ENCODE results near the gene MYOM1. TPM values are rescaled to one million over a fixed set of nuclear protein-coding genes. Genes with fewer than 3 reads are reported as not detected.

The MYOM1 gene
- total RNA-seq, 1 donor from 2014 or later = 0.26 TPM

DNA sequence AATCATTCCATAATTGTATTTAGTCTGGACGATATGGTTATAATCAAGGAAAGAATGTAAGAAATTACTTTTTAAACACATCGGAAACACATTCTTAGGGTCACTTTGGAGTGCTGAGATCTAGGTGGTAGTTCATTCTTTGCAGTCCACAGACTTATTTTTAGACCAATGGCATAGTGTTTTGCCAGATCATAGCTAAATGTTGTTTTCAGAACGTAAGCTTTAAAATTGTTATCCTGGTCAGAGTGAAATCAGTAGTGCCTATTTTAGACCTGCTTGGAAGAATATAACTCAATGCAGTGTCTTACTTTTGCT lies 32.2 kb upstream of the MYOM1 start:
- no peak overlapping the region for H3K4me3 ChIP-seq (ENCODE audit: low read depth, low read length)

DNA sequence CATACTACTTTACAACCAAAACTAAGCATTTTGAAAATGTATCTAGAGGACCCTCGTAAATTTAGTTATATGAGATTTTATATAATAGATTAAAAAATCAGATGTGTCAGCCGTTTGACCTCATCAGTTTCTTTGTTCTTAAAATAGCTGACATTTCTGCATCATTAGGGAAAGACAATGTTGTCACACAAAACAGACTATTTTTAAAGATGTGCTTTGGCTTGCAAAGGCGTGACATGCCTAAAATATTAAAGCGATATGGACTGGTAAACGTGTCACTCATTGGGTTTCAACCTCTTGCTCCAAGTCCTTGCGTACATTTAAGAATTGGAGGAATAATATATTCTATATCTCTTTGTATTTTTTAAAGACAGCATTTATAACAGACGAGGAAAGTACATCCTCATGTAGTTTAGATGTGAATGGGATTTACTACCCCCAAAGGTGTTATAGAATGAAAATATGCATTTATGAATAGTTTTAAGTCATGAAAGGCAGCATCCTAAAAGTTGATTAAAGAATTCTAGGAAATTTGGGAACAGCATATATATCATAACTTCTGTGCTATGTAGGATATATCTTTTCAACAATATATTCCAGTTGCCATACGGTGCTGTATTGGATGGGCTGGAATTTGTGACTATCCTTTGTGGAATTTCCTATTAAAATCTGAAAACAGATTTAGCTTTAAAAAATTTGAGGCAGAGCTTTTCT lies 31.6 kb upstream of the MYOM1 start:
- FAIRE-seq (no peak), DNase-seq (ENCODE audit: low read depth) (no peak)
- TF ChIP-seq, protein P1, sequence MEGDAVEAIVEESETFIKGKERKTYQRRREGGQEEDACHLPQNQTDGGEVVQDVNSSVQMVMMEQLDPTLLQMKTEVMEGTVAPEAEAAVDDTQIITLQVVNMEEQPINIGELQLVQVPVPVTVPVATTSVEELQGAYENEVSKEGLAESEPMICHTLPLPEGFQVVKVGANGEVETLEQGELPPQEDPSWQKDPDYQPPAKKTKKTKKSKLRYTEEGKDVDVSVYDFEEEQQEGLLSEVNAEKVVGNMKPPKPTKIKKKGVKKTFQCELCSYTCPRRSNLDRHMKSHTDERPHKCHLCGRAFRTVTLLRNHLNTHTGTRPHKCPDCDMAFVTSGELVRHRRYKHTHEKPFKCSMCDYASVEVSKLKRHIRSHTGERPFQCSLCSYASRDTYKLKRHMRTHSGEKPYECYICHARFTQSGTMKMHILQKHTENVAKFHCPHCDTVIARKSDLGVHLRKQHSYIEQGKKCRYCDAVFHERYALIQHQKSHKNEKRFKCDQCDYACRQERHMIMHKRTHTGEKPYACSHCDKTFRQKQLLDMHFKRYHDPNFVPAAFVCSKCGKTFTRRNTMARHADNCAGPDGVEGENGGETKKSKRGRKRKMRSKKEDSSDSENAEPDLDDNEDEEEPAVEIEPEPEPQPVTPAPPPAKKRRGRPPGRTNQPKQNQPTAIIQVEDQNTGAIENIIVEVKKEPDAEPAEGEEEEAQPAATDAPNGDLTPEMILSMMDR (IDR thresholded peaks at IDR 0.05; ENCODE audit: insufficient read depth, low read length, severe bottlenecking) = no peak
- H3K36me3 ChIP-seq (ENCODE audit: control insufficient read depth, insufficient read depth, low read length) = peaks cover 10% of the 10 kb centered on the region
- no peak overlapping the region for H3K4me3 ChIP-seq (ENCODE audit: low read depth, low read length)
- no peaks in the 10 kb centered on the region for H3K27me3 ChIP-seq (ENCODE audit: control insufficient read depth, insufficient read depth, low read length)

More for the DNA sequence above, 32.2 kb upstream of the MYOM1 start:
- Histone ChIP-seq H3K27me3 (ENCODE audit: control insufficient read depth, insufficient read depth, low read length) (no peaks in the 10 kb centered on the region), H3K36me3 (ENCODE audit: control insufficient read depth, insufficient read depth, low read length) (peaks cover 10% of the 10 kb centered on the region)
- DNase-seq (ENCODE audit: low read depth) (no peak), FAIRE-seq (no peak)
- TF ChIP-seq, protein P1 (IDR thresholded peaks at IDR 0.05; ENCODE audit: insufficient read depth, low read length, severe bottlenecking) = no peak

DNA sequence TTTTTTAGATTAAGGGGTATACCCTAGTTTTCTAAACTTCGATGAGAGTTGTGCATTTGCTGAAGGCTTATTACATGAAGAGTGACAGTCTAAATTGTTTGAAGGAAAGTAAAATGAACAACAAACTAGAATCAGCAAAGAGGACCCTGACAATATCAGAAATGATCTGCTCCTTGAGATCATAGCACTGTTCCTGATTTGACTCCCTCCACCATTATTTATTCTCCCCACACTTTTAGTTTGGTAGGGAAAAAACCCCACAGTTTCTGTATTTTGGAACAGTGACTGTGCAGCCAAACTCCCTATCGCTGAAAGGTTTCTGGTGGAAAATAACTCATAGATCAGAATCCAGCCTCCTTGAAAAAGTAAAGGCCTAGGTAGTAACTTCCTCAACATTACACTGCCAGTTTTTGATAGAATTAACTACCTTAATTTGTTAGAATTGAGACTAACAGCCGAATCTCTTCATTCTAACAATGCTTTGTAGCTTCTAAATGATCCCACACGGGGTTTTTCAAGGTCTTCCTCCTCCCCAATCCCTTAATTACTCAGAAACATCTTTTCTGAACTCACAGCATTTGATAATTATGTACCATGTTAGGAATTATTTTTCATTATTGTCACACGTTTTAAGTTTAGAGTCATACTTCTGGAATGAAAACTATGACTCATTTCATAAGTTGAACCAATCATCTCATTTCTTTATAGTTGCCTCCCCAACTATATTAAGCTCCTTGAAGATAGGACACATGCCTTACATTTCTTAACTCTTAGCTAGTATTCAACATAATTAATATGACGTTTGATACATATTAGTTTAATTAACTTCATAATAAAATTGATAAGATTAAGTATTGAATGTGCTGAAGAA lies 30.7 kb upstream of the MYOM1 start:
- no peaks in the 10 kb centered on the region for H3K27me3 ChIP-seq (ENCODE audit: control insufficient read depth, insufficient read depth, low read length)
- TF ChIP-seq, protein P1 (IDR thresholded peaks at IDR 0.05; ENCODE audit: insufficient read depth, low read length, severe bottlenecking) = no peak
- peak; percentile 93 for DNase-seq (ENCODE audit: low read depth)
- peaks cover 10% of the 10 kb centered on the region for H3K36me3 ChIP-seq (ENCODE audit: control insufficient read depth, insufficient read depth, low read length)
- no peak for FAIRE-seq
- H3K4me3 ChIP-seq (ENCODE audit: low read depth, low read length) = no peak overlapping the region

DNA sequence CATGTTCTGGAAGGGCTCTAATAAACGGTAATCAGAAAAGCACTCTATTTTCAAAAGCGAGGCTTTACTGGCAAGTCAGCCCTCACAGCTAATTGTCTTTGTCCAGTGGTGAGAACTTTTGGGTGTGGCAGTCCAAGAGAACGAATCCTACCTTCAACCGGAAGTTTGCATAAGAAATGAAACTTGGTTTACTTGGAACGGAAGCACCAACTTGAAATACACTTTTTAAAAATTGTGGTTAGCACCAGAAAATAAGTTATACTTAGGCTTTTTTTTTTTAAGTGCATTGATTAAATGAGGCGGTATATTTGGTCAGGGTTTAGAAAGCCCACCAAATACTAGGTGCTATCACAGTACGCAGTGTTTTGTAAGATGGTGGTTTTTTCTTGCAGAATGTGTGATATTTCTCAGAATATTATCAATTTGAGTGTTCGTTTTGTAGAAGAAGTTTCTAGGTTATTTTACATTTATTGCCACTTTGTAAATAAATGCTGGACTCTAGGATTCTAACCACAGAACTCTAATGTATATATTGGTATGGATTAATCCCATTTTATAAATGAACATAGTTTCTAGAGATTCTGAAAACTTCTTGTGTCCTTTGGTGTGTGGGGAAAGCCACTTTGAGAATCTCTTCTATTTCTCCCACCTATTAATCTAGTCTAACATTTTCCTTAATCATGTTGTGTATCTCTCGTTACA lies 29.0 kb upstream of the MYOM1 start:
- H3K27me3 ChIP-seq (ENCODE audit: control insufficient read depth, insufficient read depth, low read length) = no peaks in the 10 kb centered on the region
- FAIRE-seq = no peak
- DNase-seq (ENCODE audit: low read depth) = peak; percentile 76
- H3K4me3 ChIP-seq (ENCODE audit: low read depth, low read length) = peak overlapping the region; percentile 89
- TF ChIP-seq, protein P1 (IDR thresholded peaks at IDR 0.05; ENCODE audit: insufficient read depth, low read length, severe bottlenecking) = no peak
- peaks cover 3% of the 10 kb centered on the region for H3K36me3 ChIP-seq (ENCODE audit: control insufficient read depth, insufficient read depth, low read length)

DNA sequence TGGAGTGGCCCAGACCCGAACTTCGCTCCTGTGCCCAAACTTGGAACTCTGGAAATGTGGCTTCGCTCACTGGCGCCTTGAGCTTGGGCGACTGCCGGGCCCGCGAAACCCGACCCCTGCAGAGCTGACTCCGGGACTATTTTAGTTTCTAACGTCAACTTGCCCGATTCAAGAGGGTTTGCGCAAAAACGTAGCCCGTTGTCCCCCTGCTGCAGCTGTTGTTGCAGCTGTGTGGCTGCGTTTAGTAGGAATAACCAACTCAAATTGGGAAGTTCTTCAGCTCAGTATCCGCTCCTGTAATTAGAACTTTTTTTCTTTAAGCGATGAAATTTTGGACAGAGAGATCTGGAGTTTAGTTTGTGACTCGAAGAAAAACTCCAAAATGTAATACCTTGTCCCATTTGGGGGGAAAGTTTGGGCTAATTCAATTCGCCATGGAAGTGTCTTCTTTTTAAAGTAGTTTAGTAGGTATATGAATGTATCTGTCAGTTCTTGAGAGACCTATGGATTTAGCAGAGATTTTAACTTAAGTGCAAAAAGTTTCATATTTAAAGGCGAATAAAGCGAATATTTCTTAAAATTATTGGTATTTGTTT lies 28.4 kb upstream of the MYOM1 start:
- peak overlapping the region; percentile 89 for H3K4me3 ChIP-seq (ENCODE audit: low read depth, low read length)
- FAIRE-seq (no peak), DNase-seq (ENCODE audit: low read depth) (no peak)
- peaks cover 1% of the 10 kb centered on the region for H3K36me3 ChIP-seq (ENCODE audit: control insufficient read depth, insufficient read depth, low read length)
- TF ChIP-seq, protein P1 (IDR thresholded peaks at IDR 0.05; ENCODE audit: insufficient read depth, low read length, severe bottlenecking) = no peak
- H3K27me3 ChIP-seq (ENCODE audit: control insufficient read depth, insufficient read depth, low read length) = no peaks in the 10 kb centered on the region

Data from bronchial epithelial cell (primary cell).